Right cardiac atrium (tissue), 5 donors: ENCODE data around the gene DUSP21. TPM values are rescaled to one million over a fixed set of nuclear protein-coding genes. Genes with fewer than 3 reads are reported as not detected.

ENCODE experiments used
- polyA plus RNA-seq: library from polyadenylated mRNA; stranded (reverse); fragments of 200-250 nt; gene quantifications from one replicate; pipeline ENCODE4 v1.2.3, GENCODE V29; 2013
- total RNA-seq, 4 donors: library from RNA; stranded (reverse); fragmentation: NEBNext Ultra II Directional; extraction: Animal tissue kit (Norgen Biotek cat#: 25700); gene quantifications; one replicate each; pipeline ENCODE4 v1.2.1, GENCODE V29; 2021
- donor health status: healthy with polysubstance abuse.
- donor health status: DM: no; HTN: yes; CAD: no.
- donor health status: DM: no; HTN: no; CAD: no.
- donor health status: DM: no; HTN: yes; CAD: no; lungs with severe emphysema.
- donor health status: DM: yes; HTN: yes; CAD: no.

DUSP21 gene
- total and polyA plus RNA-seq, 5 donors: not detected

Other genes with a start within 250 kb of the DUSP21 start
- gene KDM6A, start 29.2 kb downstream of the DUSP21 start, total RNA-seq: 10 to 100 TPM; 12.9 to 20.0 (median 15.5) TPM
- 4.5 TPM for gene KDM6A, start 29.2 kb downstream of the DUSP21 start, polyA plus RNA-seq